OCI-LY3 (cell line): ENCODE results near the gene TNRC6C.
"Not testable (repeated sequence)": the region's sequence is repeated elsewhere in the genome, so short reads cannot be mapped to it uniquely, and the experiment has no call there.

Experiments used
- H2AFZ ChIP-seq: fragments of 200-600, 300-600 bp; shearing (Covaris generic); 2 replicates; pipeline ENCODE4 v1.6.0; 2014; ENCODE audit warnings: antibody characterized with exemption, low read depth, low read length
- H3K27ac ChIP-seq: fragments of 200-600, 300-600 bp; sonication (generic); 2 replicates; pipeline ENCODE4 v1.5.1; 2014; ENCODE audit warnings: mild to moderate bottlenecking, low read length, moderate library complexity, mixed read lengths
- H3K27me3 ChIP-seq: fragments of 200-600, 300-600 bp; sonication (generic); 2 replicates; pipeline ENCODE4 v1.6.1; 2014; ENCODE audit warnings: low read depth, low read length, mixed read lengths
- H3K36me3 ChIP-seq: fragments of 200-600, 300-600 bp; sonication (generic); replicated peaks from 2 replicates; pipeline ENCODE3; 2014; ENCODE audit warnings: low read depth, low read length, mixed read lengths
- H3K4me1 ChIP-seq: fragments of 300-600, 200-600 bp; sonication (generic); 2 replicates; pipeline ENCODE4 v1.6.1; 2014; ENCODE audit warnings: low read length, mixed read lengths
- H3K4me2 ChIP-seq: fragments of 200-600, 300-600 bp; sonication (generic); 2 replicates; pipeline ENCODE4 v1.6.1; 2014; ENCODE audit warnings: low read length, mixed read lengths
- H3K4me3 ChIP-seq: fragments of 300-600, 200-600 bp; sonication (generic); 2 replicates; pipeline ENCODE4 v1.5.1; 2014; ENCODE audit warnings: antibody characterized with exemption, mild to moderate bottlenecking, low read length, moderate library complexity
- H3K79me2 ChIP-seq: fragments of 300-600, 200-600 bp; shearing (Covaris generic); 2 replicates; pipeline ENCODE4 v1.6.1; 2014; ENCODE audit warnings: mild to moderate bottlenecking, low read length, mixed read lengths
- H3K9ac ChIP-seq: fragments of 300-600, 200-600 bp; shearing (Covaris generic); 2 replicates; pipeline ENCODE4 v1.6.0; 2014; ENCODE audit warnings: mild to moderate bottlenecking, low read length, moderate library complexity
- H3K9me3 ChIP-seq: fragments of 200-600, 300-600 bp; shearing (Covaris generic); 2 replicates; pipeline ENCODE4 v1.6.1; 2014; ENCODE audit warnings: low read length, mixed read lengths; ENCODE audit not compliant: insufficient read depth
- H4K20me1 ChIP-seq: fragments of 200-600, 300-600 bp; sonication (generic); 2 replicates; pipeline ENCODE4 v1.6.1; 2016; ENCODE audit warnings: low read length, mixed read lengths; ENCODE audit not compliant: insufficient read depth
- EZH2phosphoT487 ChIP-seq: fragments of 200-600 bp; shearing (Covaris generic); IDR thresholded peaks from 2 replicates; pipeline ENCODE4 v1.6.1; 2018; ENCODE audit warnings: antibody characterized with exemption, mixed run types, low read depth
- TF ChIP-seq, protein P1 (sequence below): fragments of 200-600, 300-600 bp; sonication (generic); IDR thresholded peaks from 2 replicates; pipeline ENCODE4 v1.5.1; 2014; ENCODE audit warnings: antibody characterized with exemption, low read length, low read depth

TNRC6C gene

DNA sequence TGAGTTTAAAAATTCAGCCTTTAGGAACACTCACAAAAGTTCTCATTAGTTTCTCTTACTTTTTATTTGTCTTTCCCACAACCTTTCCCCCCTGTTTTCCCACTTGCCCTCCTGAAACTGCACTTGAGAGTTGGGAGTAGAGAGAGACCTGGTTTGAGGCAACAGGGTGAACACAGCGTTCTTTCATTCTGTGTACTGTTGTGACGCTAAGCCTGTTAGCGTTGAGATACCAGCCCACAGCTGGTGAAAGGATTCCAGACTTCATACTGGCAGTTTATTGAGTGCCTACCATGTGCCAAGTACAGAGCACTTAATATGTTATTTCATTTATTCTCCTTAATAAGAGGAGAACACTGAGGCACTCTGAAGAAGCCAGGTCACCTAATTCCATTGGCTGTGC lies 10.3 kb downstream of the TNRC6C start:
- H3K9ac ChIP-seq = no peak overlapping the region
- peaks cover 48% of the 10 kb centered on the region for H3K27me3 ChIP-seq
- TF ChIP-seq, protein P1, sequence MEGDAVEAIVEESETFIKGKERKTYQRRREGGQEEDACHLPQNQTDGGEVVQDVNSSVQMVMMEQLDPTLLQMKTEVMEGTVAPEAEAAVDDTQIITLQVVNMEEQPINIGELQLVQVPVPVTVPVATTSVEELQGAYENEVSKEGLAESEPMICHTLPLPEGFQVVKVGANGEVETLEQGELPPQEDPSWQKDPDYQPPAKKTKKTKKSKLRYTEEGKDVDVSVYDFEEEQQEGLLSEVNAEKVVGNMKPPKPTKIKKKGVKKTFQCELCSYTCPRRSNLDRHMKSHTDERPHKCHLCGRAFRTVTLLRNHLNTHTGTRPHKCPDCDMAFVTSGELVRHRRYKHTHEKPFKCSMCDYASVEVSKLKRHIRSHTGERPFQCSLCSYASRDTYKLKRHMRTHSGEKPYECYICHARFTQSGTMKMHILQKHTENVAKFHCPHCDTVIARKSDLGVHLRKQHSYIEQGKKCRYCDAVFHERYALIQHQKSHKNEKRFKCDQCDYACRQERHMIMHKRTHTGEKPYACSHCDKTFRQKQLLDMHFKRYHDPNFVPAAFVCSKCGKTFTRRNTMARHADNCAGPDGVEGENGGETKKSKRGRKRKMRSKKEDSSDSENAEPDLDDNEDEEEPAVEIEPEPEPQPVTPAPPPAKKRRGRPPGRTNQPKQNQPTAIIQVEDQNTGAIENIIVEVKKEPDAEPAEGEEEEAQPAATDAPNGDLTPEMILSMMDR = no peak
- TF ChIP-seq EZH2phosphoT487 = no peak
- no peaks in the 10 kb centered on the region for H4K20me1 ChIP-seq
- H3K4me2 ChIP-seq = no peak overlapping the region
- H3K79me2 ChIP-seq = no peaks in the 10 kb centered on the region
- H3K9me3 ChIP-seq = no peaks in the 10 kb centered on the region
- H2AFZ ChIP-seq = no peak overlapping the region
- H3K27ac ChIP-seq = no peak overlapping the region
- no peaks in the 10 kb centered on the region for H3K4me1 ChIP-seq
- no peaks in the 10 kb centered on the region for H3K36me3 ChIP-seq
- H3K4me3 ChIP-seq = no peak overlapping the region

DNA sequence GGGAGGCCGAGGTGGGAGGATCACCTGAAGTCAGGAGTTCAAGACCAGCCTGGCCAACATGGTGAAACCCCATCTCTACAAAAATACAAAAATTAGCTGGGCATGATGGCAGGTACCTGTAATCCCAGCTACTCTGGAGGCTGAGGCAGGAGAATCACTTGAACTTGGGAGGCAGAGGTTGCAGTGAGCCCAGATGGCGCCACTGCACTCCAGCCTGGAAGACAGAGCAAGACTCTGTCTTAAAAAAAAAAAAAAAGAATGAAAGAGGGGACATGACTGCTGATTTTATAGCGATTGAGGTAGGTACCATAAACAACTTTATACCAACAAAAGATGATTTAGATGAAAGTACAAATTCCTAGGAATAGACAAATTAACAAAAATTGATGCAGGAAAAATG lies 13.8 kb downstream of the TNRC6C start:
- H3K4me1 ChIP-seq, H3K36me3 ChIP-seq, H3K4me2 ChIP-seq, H3K79me2 ChIP-seq, H4K20me1 ChIP-seq, H3K9ac ChIP-seq, H3K4me3 ChIP-seq, H2AFZ ChIP-seq, H3K9me3 ChIP-seq, H3K27ac ChIP-seq: not testable (repeated sequence)
- H3K27me3 ChIP-seq = peaks cover 49% of the 10 kb centered on the region

DNA sequence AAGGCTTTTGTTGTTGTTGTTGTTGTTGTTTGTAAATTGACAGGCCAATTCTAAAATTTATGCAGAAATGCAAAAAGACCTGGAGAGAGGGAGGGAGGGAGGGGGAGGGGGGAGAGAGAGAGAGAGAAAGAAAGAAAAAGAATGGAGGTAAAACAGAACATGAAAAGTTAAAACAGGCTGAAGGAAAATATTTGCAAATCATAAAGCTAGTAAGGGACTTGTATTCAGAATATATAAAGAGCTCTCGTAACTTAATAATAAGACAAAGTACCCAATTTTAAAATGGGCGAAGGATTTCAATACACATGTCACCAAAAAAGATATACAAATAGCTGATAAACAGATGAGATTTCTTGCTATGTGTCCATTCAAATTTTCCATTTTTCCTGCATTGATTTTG lies 15.4 kb downstream of the TNRC6C start:
- H3K9me3 ChIP-seq = no peaks in the 10 kb centered on the region
- H3K4me2 ChIP-seq = no peak overlapping the region
- no peaks in the 10 kb centered on the region for H3K36me3 ChIP-seq
- no peaks in the 10 kb centered on the region for H3K79me2 ChIP-seq
- TF ChIP-seq, protein P1 = no peak
- no peak for TF ChIP-seq EZH2phosphoT487
- H2AFZ ChIP-seq = no peak overlapping the region
- H3K27me3 ChIP-seq = peaks cover 59% of the 10 kb centered on the region
- no peaks in the 10 kb centered on the region for H3K4me1 ChIP-seq
- no peak overlapping the region for H3K9ac ChIP-seq
- no peaks in the 10 kb centered on the region for H4K20me1 ChIP-seq
- H3K4me3 ChIP-seq = no peak overlapping the region
- H3K27ac ChIP-seq = no peak overlapping the region

DNA sequence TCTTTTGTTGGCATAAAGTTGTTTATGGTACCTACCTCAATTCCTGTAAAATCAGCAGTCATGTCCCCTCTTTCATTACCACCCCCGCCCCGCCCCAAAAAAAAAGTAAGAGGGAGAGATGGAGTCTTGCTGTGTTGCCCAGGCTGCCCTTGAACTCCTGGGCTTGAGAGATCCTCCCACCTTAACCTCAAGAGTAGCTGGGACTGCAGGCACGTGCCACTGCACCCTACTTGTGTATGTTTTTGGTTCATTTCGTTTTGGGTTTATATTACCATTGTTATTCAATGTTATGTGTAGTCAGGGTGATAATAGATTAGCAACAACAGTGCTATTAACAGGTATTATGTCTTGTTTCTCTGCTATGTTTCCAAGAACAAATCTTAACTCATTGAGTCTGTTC lies 15.9 kb downstream of the TNRC6C start:
- no peaks in the 10 kb centered on the region for H3K79me2 ChIP-seq
- no peaks in the 10 kb centered on the region for H3K9me3 ChIP-seq
- H3K4me2 ChIP-seq = no peak overlapping the region
- no peaks in the 10 kb centered on the region for H4K20me1 ChIP-seq
- H3K27me3 ChIP-seq = peaks cover 63% of the 10 kb centered on the region
- no peak overlapping the region for H3K4me3 ChIP-seq
- H3K9ac ChIP-seq = no peak overlapping the region
- no peaks in the 10 kb centered on the region for H3K4me1 ChIP-seq
- H3K36me3 ChIP-seq = no peaks in the 10 kb centered on the region
- no peak for TF ChIP-seq EZH2phosphoT487
- TF ChIP-seq, protein P1 = no peak
- no peak overlapping the region for H2AFZ ChIP-seq
- H3K27ac ChIP-seq = no peak overlapping the region

DNA sequence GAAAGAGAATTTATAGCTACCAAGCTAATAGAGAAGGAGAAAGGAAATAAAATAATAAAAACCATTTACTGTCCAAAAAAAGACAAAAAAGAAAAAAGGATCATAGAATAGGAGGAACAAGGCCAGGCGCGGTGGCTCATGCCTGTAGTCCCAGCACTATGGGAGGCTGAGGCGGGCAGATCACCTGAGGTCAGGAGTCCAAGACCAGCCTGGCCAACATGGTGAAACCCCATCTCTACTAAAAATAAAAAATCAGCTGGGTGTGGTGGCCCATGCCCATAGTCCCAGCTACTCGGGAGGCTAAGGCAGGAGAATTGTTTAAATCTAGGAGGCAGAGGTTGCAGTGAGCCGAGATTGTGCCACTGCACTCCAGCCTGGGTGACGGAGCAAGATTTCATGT lies 23.9 kb downstream of the TNRC6C start:
- not testable (repeated sequence) for H3K4me3 ChIP-seq, H3K9ac ChIP-seq, H3K4me1 ChIP-seq, H4K20me1 ChIP-seq, H3K36me3 ChIP-seq, H3K9me3 ChIP-seq, H2AFZ ChIP-seq, H3K79me2 ChIP-seq, H3K4me2 ChIP-seq, H3K27ac ChIP-seq
- peaks cover 61% of the 10 kb centered on the region for H3K27me3 ChIP-seq
